Middle frontal gyrus (tissue), 1 donor: ENCODE data around the gene KBTBD3.

Experiments used
- DNase-seq: peaks from one replicate; pipeline ENCODE4 v3.0.0-alpha.2; 2015; ENCODE audit warnings: low spot score; ENCODE audit errors: extremely low spot score

The KBTBD3 gene, protein sequence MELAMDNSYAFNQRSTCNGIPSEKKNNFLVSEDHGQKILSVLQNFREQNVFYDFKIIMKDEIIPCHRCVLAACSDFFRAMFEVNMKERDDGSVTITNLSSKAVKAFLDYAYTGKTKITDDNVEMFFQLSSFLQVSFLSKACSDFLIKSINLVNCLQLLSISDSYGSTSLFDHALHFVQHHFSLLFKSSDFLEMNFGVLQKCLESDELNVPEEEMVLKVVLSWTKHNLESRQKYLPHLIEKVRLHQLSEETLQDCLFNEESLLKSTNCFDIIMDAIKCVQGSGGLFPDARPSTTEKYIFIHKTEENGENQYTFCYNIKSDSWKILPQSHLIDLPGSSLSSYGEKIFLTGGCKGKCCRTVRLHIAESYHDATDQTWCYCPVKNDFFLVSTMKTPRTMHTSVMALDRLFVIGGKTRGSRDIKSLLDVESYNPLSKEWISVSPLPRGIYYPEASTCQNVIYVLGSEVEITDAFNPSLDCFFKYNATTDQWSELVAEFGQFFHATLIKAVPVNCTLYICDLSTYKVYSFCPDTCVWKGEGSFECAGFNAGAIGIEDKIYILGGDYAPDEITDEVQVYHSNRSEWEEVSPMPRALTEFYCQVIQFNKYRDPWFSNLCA

DNA sequence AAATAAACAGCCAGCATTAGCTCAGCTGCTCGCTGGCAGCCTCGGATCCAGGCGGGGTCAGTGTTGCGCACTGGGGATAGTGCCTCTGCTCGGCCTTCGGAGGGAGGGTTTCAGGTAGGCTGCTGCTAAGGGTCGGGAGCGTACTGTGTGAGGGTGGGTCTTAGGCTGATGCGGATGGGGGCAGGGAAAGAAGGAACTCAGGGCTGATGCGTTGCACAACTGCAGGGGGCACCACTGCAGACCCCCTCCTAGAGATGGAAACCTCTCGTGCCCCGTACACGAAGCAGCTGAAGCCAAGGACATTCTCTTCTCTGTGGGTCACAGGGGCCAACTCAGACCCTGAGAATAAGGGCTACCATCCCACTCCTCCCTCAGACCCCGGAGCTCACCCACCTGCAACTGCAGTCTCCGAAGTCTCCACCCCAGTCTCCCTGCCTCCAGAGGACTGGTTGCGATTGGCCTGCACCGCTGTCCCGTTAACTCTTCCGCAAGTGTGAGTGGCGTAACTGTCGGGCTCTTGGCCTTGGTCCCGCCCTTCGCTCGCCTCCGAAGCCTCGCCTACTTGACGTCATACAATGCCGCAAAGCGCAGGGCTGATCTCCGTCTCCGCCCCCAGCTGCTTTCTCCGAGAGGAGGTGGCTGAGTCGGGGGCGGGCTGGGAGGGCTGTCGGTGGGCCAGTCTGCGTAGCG is at the start of gene KBTBD3:
KBTBD3 (minus strand) TSS at position 429 of the 690 bp plus-strand sequence. CDS start 18,250 bp downstream, outside the sequence.
- peak; percentile 100 for DNase-seq

DNA sequence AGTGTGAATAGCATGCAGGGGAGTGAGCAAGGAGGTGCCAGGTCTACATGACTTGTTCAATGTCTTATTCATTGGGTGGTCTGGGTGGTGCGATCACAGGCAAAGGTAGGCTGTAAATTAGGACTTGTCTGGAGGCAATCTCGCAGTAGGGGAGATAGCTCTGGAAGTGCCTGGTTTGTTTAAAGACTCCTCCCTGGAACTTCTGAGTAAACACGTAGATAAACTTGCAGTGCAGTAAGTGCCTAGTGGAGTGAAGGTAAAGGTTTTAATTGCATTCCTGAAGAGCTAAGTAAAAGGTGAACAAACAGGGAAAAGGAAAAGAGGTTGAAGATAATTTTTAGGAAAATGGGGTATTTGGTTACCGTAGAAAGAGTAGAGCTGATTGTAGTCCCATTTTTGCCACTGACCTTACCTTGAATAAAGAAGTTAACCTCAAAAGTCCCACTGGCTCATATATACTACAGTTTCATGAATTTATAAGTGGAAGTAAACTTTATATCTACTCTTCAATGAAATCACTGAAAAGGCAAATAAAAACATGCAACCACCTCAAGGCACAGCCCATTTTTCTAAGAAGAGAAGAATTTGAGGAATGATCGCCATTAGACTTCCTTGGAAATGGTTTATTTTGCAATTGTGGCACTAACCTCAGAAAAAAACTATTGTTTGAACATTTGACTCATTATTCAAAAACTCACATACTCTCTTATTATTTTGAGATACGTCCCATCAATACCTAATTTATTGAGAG is 44.6 kb upstream of the KBTBD3 start:
- DNase-seq = no peak

DNA sequence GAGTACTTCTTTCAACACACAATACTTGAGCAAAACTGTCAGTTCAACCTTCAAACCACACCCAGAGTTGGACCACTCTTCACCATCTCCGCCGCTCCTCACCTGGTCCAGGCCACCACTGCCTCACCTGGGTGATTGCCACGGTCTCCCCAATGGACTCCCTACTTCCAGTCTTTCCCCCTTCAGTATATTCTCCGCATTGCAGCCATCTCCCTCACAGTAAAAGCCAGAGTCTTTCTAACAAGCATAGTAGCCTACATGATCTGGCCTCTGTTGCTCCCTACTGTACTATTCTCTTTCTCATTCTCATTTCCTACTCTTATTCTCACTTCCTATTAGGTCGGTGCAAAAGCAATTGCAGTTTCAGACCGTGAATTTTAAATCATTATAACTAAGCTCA is 28.8 kb upstream of the KBTBD3 start:
- DNase-seq = no peak

DNA sequence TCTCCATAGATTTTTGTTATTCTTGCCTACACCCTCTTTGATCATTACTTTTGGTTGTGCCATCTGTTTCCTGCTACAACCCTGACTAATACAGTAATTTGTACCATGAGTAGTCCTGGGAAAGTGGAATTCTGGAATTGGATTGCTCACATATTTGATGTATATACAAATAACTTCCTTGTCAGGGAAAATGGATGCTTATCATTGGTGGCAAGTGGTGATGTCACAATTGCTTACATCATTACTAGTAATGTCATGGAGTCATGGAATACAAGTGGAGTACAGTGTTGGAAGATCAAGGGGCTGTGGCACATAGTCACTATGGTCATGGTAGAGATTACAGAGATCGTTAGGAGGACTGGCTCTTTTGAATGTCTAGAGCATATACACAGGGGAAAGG is 24.7 kb upstream of the KBTBD3 start:
- DNase-seq = no peak

DNA sequence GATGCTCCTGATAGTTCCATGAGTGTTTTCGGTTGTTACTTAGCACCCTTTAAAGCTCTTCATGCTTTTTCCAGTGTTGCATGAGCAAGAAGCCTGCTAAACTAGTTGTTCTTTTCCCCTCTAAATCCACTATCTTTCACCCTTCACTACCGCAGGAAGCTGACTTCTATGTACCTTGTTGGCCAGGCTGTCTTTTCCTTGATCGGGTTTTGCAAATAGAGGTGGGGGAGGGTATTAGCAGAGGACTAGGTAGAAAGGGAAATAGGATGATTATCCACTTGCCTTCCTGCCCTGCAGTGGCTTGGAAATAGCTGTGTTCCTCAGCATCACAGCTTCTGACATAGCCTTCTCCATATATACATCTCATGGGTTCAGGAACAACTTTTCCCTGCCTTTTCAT is 24.2 kb upstream of the KBTBD3 start:
- DNase-seq = no peak

DNA sequence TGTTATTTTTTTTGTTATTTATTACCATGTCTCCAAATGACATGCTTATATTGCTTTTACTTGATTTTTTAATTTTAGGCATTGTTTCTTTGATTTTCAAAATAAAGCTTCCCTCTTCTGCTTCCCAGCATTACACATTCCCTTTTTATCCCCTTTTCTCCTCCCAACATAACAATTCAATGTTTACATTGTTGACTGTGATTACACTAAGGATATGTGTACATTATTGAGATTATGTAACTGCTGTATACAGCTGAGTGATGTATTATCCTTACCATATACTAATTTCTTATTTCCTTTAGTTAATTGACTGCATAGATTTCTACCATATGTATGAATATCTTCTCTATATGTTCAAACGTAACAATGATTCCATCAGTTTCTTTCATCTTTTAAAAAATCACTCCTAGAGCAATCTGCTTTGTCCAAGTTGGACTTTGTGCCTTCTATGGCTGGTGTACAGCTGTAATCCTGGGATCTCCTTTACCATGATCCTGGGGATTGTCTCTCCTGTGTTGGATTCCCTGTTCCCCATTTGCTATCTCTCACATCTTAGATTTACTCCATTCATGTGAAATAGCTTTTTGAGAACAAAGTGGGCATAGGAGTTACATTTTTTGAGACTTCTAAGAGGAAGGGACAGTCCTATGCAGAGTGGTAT is 21.9 kb upstream of the KBTBD3 start:
- no peak for DNase-seq

DNA sequence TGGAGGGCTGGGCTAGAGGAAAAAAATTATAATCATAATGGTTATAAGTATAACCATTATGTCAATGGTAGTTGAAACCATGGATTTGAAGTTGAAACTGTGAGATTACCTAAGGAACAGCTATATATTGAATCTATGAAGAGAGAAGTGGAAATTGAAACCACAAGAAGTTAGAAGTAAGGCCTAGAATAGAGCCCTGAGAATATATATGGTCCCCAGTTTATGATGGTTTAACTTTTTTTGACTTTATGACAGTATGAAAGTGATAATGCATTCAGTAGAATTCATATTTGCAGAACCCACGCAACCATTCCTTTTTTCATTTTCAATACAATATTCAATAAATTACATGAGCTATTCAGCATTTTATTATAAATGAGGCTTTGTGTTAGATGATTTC is 15.3 kb upstream of the KBTBD3 start:
- DNase-seq = no peak

DNA sequence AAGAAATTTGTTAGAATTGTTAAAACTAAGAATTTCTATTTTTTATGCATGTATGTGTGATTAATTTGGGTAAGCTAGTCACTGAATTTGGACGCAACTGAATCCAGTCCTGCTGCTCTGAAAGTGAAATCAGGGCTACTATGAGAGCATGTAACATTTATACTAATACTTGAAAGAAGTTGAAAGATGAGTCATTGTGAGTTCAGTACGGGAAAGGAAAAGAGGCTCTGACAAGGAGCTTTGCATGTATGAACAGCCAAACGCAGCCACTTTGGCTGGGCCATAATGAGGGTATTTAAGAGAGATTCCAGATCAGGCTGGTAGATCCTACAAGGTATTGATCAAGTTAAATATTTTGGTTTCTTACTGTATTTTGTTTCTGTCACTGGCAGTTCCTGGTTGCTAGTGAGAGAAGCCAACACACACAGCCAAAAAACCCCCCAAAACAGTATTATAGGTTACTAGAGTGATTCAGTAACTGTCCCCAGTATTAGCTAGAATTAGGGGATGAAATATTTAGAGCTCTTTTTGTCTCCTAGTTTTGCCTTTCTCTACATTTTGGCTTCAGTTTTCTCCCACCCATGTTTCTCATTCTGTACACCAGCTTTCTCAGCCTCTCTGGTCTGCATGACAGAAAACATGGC is 14.5 kb upstream of the KBTBD3 start:
- DNase-seq = no peak

DNA sequence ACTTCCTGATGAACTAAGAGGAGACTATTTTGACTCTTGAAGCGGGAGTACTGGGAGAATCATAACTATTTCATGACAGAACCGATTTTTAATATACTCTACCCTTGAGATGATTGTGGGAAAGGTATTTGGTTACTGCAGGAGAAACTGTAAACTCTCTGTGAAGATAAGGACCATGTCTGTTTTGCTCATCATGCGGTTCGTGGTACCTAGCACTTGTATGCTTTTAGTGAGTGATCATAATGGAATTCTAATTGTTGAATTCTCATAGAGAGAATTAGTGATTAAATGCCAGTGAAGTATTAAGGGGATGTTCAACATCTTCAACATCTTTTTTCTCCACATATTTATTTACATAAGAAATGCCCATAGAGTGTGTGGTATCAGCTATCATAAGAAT is 11.7 kb upstream of the KBTBD3 start:
- no peak for DNase-seq

DNA sequence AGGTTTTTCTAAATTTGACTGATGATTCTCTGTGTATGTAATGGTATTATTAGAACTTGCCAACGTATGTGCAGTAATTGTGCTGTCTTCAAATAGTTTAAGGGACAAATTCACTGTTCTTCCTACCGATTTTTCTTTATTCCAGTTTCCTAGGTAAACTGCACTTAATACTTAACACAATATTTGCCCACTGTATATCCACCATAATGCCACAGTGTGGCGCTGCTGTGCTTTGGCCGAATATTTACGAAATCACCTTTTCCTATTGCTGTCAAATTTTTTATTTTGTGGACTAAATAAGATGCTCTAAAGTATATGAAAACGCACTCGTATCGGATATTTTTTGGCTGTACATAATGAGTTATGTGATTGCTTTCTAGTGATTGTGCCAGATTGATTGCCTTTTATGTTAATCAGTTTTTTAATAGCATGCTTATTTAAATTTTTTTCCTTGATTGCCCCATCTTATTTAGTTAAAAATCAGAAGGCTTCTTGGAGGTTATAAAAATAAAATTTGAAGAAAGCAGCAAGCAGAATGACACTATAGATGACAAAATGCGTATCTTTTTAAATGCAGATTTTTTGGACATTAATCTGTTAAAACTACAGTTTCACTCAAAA is 10.8 kb upstream of the KBTBD3 start:
- DNase-seq = no peak

DNA sequence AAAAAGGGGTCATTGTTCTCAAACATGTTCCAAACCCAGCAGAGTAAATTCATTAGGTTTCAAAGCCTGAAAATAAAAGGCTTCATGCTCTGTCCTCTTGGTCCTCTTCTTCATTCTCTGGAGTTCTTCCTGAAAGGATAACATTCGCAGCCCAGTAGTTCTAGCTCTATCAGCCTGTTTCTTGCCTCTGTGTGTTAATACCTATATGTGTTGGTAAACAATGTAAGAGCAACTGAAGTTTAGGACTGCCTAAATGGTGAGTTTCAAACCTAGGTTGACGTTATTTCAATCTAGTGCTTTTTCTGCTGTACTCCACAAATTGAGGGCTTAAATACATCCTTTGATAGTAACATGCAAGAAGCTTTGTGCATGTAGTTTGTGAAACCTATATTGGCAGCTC is 9.7 kb upstream of the KBTBD3 start:
- DNase-seq = no peak

DNA sequence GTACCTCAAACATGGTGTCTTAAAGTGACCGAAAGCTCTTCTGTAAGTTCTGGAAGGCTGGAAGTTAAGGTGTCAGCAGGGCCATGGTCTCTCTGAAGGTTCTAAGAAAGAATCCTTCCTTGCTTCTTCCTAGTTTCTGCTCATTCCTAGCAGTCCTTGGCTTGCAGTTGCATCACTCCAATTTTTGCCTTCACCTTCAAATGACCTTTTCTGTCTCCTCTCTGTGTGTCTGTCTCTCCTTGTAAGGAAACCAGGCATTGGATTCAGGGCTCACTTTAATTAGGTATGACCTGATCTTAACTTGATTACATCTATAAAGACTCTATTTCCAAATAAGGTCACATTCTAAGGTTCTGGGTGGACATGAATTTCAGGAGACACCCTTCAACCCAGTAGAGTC is 9.0 kb upstream of the KBTBD3 start:
- DNase-seq = no peak

DNA sequence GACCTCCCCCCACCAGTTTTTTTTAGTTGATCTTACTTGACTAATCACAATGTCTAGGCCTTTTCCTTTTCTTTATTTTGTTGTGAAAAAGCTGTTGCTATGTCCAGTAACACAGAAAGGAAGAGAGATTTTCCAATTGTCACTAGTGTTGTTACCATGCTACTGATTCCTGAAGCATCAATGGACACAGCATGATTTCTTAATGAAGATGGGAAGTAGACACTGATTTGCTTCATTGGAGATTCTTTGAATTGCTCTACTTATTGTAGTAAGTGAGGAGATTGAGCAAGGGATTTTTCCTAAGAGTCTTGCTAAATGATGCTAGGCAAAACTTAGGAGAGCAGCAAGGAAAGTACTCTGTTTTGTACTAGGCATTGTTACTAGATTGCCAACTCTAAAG is 4.9 kb upstream of the KBTBD3 start:
- DNase-seq = no peak

DNA sequence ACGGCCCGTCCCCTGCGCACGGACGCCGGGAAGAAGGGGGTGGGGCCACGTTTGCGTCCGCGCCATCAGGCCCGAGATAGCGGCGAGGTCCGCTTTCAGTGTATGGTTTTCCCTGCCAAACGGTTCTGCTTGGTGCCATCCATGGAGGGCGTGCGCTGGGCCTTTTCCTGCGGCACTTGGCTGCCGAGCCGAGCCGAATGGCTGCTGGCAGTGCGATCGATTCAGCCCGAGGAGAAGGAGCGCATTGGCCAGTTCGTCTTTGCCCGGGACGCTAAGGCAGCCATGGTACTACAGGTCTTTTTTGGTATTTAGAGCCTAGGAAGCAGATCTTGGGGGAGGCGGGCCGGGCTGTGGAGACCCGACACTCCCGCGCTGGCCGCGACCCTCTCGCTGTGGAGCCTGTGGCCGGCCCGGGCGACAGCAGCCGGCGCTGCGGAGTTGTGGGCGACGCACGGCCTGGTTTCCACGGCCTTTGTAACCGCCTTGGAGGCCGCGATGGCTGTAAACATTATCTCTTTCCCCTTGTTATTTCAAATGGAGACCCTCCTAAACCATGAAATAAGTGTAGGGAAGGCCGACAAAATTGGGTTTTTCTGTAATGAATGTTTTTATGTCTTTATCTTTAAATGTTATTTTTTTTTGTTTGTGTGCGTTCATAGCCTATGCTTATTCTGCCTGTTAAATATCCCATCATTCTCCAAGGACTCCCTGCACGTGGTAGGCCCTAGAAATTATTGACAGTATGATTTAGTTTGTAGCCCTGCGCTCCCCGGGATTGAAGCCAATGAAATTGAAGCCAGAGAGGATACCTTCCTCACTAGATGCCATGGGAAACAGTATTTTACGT is 685 bp upstream of the KBTBD3 start, which contains the start of gene AASDHPPT:
AASDHPPT (plus strand) TSS at position 54 of the 847 bp plus-strand sequence; CDS start at position 103, 49 bp downstream.
- no peak for DNase-seq

DNA sequence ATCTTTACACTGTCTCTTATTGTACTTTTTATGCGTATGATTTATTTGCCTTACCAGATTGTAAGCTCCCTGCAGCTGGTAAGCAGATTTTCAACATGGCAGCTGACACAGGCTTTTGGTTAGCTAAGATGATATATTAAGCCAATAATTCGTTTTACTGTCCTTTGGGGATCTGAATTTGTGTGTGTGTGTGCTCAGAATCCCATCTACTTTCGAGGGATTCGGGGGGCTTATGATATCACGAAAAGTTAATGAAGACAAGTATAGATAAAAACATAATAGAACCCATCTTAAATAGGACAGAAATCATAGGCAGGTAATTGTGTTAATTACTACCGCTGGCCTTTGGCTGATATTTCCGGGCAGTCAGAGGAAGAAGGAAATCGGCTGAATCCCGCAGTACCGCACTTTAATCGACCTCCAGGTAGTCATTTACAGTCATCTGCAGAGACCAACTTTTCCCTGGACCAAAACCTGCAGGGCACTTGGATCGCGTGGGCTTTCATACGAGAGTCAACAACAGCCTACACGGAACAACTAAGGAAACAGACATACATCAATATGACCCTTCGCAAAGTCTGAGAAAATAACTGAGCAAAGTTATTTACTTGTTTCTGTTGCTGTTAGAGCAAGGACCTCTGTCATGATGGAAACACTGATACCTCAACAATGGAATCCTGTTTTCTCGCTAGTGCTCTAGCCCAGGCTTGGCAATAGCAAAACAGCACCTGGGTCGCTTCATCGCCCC is 802 bp downstream of the KBTBD3 start:
- DNase-seq = no peak

DNA sequence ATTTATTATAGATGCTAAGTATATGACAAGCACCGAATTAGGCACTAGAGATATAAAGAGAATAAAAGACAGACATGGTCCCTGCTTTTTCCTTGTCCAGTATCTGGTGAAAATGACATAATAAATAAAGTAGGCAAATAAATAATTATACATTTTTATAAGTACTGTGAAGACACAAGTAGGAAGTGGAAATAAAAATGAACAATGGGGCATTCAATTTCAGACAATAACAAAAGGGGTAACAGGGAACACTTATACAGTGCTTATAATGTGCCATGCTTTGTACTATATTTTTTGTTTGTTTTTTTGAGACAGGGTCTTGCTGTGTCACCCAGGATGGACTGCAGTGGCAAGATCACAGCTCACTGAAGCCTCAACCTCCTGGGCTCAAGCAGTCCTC is 4.3 kb downstream of the KBTBD3 start:
- DNase-seq = no peak

DNA sequence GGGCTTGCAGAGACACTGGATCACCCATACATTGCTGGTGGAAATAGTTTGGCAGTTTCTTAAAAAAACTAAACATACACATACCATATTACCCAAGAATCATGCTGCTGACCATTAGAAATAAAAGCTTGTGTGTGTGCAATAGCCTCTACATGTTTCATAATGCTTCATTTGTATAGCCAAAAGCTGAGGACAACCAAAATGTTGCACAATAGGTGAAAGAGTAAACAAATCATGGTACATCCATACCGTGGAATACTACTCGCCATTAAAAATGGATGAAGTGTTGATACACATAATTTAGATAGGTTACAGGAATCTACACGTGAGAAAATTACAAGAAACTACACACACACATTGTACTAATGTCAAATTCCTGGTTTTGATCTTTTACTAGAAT is 6.5 kb downstream of the KBTBD3 start:
- no peak for DNase-seq

DNA sequence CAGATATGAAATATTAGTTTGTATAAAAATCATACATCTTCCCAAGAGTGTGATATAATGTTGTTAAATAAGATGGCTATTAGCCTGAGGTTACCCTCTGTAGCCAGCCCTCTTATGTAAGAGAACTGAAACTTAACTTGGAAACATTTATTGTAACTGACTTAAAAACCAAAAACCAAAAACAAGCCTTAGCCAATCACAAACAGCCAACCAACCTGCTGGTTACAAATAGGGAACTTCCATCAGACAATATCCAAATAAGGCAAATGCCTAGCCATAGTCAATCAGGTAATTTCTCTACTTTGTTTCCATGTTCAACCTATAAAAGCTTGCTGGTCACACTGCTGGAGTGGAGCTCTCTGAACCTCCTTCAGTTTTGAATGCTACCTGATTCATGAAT is 14.1 kb downstream of the KBTBD3 start:
- DNase-seq = no peak
